Thoracic aorta (tissue), 2 donors: ENCODE results near the gene CMTM8. TPM values are rescaled to one million over a fixed set of nuclear protein-coding genes. Genes with fewer than 3 reads are reported as not detected.

Experiments
- ATAC-seq: fragments of 150-250 bp; one replicate; pipeline ENCODE4 v1.8.0; 2017; ENCODE audit warnings: low read depth; ENCODE audit not compliant: insufficient number of reproducible peaks, low FRiP score
- DNase-seq: peaks from one replicate; pipeline ENCODE4 v3.0.0-alpha.2; 2020; ENCODE audit warnings: low spot score
- H3K27ac ChIP-seq, 2 donors: fragments of 200-600 bp; sonication (generic); 1 replicate in 1 of 2; 2 replicates in 1 of 2; pipeline ENCODE4 v1.5.1; 2016; ENCODE audit warnings: mild to moderate bottlenecking in 2 of 2, moderate library complexity in 2 of 2
- H3K27me3 ChIP-seq: fragments of 200-600 bp; sonication (generic); replicated peaks from 2 replicates; pipeline ENCODE4 v1.6.0; 2016; ENCODE audit warnings: mild to moderate bottlenecking; ENCODE audit not compliant: insufficient read depth
- H3K36me3 ChIP-seq: fragments of 200-600 bp; sonication (generic); one replicate; pipeline ENCODE4 v1.5.1; 2016
- H3K4me1 ChIP-seq, 2 donors: fragments of 200-600 bp; sonication (generic); 1 replicate in 1 of 2; 2 replicates in 1 of 2; pipeline versions ENCODE4 v1.5.1 to v1.6.0; 2016; ENCODE audit warnings: low read depth in 2 of 2, mild to moderate bottlenecking in 1 of 2; ENCODE audit not compliant: control insufficient read depth in 1 of 2
- H3K4me3 ChIP-seq: fragments of 200-600 bp; sonication (generic); 2 replicates; pipeline ENCODE4 v1.5.1; 2016; ENCODE audit warnings: mild to moderate bottlenecking
- H3K9me3 ChIP-seq: fragments of 200-600 bp; sonication (generic); 2 replicates; pipeline ENCODE4 v1.5.1; 2016
- total RNA-seq, 2 donors: library from RNA; depleted of rRNA; stranded (reverse); fragments of >200 nt; gene quantifications; one replicate each; pipeline versions ENCODE4 v1.1.0 to v1.2.3, GENCODE V29; 2016
- TF ChIP-seq, protein P1 (sequence below): fragments of 200-600 bp; sonication (generic); IDR thresholded peaks from one replicate; pipeline ENCODE4 v1.5.1; 2019; ENCODE audit warnings: antibody characterized with exemption

Gene CMTM8
- total RNA-seq, 2 donors from 2014 or later: 2.8 TPM; not detected in 1

DNA sequence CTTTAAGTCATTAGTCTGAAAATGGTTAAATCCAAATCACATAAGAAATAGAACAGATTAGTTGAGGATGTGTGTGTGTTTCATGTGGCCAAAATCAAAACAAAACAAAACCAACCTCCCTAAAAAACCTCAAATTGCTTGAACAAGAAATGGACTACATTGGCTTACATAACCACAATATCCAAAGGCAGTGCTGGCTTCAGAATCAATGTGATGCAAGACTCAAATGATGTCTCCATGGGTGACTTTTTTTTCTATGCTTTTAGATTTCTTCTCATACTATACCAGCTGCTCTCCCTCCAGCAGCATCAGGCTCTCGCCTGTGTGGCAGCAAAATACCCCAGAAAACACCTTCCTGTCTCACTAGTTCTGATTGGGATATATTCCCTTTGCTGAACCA, 36.0 kb upstream of the CMTM8 start:
- no peak for ATAC-seq
- H3K36me3 ChIP-seq: no peaks in the 10 kb centered on the region
- no peak for DNase-seq
- TF ChIP-seq, protein P1, sequence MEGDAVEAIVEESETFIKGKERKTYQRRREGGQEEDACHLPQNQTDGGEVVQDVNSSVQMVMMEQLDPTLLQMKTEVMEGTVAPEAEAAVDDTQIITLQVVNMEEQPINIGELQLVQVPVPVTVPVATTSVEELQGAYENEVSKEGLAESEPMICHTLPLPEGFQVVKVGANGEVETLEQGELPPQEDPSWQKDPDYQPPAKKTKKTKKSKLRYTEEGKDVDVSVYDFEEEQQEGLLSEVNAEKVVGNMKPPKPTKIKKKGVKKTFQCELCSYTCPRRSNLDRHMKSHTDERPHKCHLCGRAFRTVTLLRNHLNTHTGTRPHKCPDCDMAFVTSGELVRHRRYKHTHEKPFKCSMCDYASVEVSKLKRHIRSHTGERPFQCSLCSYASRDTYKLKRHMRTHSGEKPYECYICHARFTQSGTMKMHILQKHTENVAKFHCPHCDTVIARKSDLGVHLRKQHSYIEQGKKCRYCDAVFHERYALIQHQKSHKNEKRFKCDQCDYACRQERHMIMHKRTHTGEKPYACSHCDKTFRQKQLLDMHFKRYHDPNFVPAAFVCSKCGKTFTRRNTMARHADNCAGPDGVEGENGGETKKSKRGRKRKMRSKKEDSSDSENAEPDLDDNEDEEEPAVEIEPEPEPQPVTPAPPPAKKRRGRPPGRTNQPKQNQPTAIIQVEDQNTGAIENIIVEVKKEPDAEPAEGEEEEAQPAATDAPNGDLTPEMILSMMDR: no peak
- no peak overlapping the region for H3K4me3 ChIP-seq
- no peak overlapping the region for H3K27ac ChIP-seq
- no peaks in the 10 kb centered on the region for H3K9me3 ChIP-seq
- H3K27me3 ChIP-seq: no peaks in the 10 kb centered on the region
- no peaks in the 10 kb centered on the region for H3K4me1 ChIP-seq

DNA sequence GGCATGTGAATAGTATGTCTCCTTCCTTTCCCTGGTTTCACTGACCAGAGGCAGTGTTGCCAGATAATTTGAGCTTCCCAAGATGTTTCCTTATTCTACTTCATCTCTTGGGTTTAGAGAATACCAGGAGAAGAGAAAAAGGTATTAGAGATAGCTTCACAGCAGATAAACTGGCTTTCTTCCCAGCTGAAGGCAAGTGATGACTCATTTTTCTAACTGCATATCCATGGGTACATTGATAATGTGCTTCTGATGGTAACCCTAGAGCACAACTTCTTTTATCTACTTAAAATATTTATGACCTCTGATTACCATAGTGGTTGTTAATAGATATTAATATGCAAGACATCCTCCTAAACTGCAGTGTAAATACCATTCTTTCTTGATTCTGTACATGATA, 34.6 kb upstream of the CMTM8 start:
- no peak overlapping the region for H3K27ac ChIP-seq
- no peaks in the 10 kb centered on the region for H3K36me3 ChIP-seq
- no peak for ATAC-seq
- H3K9me3 ChIP-seq: no peaks in the 10 kb centered on the region
- no peak overlapping the region for H3K4me3 ChIP-seq
- H3K27me3 ChIP-seq: no peaks in the 10 kb centered on the region
- no peaks in the 10 kb centered on the region for H3K4me1 ChIP-seq
- DNase-seq: no peak
- TF ChIP-seq, protein P1: no peak

DNA sequence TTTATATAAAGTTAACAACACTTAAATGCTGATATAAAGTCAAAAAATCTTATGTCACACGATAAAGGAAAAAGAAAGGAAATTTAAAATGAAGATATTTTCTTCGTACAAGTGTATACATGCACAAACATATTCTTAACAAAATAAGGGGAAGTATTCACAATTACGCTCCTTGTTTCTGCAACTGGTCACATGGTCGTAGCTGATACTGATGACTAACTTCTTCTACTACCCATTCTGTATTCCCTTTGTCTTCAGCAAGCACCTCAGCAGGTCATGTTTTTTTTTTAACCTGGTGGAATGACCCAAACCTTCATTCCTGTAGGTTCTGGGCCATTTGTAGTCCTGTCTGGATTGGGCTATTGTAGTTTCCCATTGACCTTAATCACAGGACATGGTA, 30.0 kb upstream of the CMTM8 start:
- Histone ChIP-seq H3K27ac (no peak overlapping the region), H3K27me3 (no peaks in the 10 kb centered on the region), H3K9me3 (no peaks in the 10 kb centered on the region), H3K4me1 (no peaks in the 10 kb centered on the region), H3K36me3 (no peaks in the 10 kb centered on the region), H3K4me3 (no peak overlapping the region)
- no peak for DNase-seq
- TF ChIP-seq, protein P1: no peak
- ATAC-seq: no peak

DNA sequence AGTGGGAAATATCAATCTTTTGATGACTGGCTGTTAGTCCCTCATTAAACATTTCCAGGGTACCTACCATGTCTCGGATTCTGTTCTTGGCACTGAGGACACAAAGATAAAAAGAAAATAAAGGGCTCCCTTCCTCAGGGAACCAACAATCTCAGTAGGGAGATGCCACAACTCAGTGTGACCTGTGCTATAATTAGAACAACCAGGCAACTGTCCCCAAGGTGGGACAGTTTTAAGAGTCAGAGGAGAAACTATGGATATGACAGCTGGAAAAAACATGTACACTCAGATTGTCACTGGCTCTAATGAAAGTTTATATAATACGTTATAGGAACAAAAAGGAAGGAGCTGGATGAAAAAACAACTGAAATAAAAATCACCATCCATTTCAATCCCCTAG, 23.3 kb upstream of the CMTM8 start:
- TF ChIP-seq, protein P1: no peak
- ATAC-seq: no peak
- Histone ChIP-seq H3K4me3 (no peak overlapping the region), H3K27me3 (no peaks in the 10 kb centered on the region), H3K27ac (no peak overlapping the region), H3K9me3 (no peaks in the 10 kb centered on the region), H3K36me3 (no peaks in the 10 kb centered on the region), H3K4me1 (no peaks in the 10 kb centered on the region)
- no peak for DNase-seq

DNA sequence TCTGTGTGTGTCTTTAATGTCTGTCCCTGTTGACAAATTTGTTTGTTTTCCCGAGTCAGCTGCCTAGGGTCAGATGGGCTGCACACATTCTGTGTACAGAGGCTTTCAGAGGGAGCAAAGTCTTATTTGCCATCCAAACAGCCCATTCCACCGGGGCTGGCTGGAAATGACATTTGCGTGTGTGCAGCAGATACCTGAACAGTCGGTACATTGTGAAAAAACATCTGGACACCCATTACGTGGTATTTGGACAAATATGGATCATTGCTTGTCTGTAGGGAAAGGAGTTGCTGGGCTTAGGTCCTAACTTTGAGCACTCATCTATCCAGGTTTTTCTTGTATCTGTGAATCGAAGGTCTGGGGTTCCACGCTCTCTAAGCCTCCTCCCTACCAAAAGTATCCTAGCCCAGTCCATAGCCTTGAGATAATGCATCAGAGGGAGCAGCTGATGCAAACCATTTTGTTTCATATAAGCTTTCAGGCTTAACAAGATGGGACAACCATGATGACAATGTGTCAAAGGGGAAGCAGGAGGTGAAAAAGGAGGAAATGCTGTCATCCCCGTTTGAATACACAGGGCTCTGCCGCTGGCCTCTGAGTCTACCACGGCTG, 22.2 kb upstream of the CMTM8 start:
- H3K4me1 ChIP-seq: no peaks in the 10 kb centered on the region
- no peaks in the 10 kb centered on the region for H3K27me3 ChIP-seq
- H3K9me3 ChIP-seq: no peaks in the 10 kb centered on the region
- DNase-seq (no peak), ATAC-seq (no peak)
- no peaks in the 10 kb centered on the region for H3K36me3 ChIP-seq
- no peak overlapping the region for H3K4me3 ChIP-seq
- H3K27ac ChIP-seq: no peak overlapping the region
- TF ChIP-seq, protein P1: no peak
